Mucosa of stomach (tissue), 1 donor: ENCODE results near the gene SELENOF.
"Not testable (repeated sequence)": the region's sequence is repeated elsewhere in the genome, so short reads cannot be mapped to it uniquely, and the experiment has no call there.

Experiments used
- H3K27me3 ChIP-seq: one replicate; pipeline ENCODE4 v1.7.0; 2013; ENCODE audit warnings: mild to moderate bottlenecking, low read length; ENCODE audit not compliant: control insufficient read depth, insufficient read depth
- H3K36me3 ChIP-seq: one replicate; pipeline ENCODE4 v1.7.0; 2013; ENCODE audit warnings: low read length; ENCODE audit not compliant: control insufficient read depth, insufficient read depth
- H3K4me1 ChIP-seq: one replicate; pipeline ENCODE4 v1.7.0; 2013; ENCODE audit warnings: mild to moderate bottlenecking, low read length; ENCODE audit not compliant: control insufficient read depth, insufficient read depth
- H3K4me3 ChIP-seq: one replicate; pipeline ENCODE4 v1.7.0; 2013; ENCODE audit warnings: low read length
- H3K9ac ChIP-seq: one replicate; pipeline ENCODE4 v1.7.0; 2013; ENCODE audit warnings: mild to moderate bottlenecking, low read length, moderate library complexity
- H3K9me3 ChIP-seq: one replicate; pipeline ENCODE4 v1.7.0; 2013; ENCODE audit warnings: mild to moderate bottlenecking, low read length, moderate library complexity; ENCODE audit not compliant: control insufficient read depth
- donor health status: Pancreatic carcinoma.

Gene SELENOF

DNA sequence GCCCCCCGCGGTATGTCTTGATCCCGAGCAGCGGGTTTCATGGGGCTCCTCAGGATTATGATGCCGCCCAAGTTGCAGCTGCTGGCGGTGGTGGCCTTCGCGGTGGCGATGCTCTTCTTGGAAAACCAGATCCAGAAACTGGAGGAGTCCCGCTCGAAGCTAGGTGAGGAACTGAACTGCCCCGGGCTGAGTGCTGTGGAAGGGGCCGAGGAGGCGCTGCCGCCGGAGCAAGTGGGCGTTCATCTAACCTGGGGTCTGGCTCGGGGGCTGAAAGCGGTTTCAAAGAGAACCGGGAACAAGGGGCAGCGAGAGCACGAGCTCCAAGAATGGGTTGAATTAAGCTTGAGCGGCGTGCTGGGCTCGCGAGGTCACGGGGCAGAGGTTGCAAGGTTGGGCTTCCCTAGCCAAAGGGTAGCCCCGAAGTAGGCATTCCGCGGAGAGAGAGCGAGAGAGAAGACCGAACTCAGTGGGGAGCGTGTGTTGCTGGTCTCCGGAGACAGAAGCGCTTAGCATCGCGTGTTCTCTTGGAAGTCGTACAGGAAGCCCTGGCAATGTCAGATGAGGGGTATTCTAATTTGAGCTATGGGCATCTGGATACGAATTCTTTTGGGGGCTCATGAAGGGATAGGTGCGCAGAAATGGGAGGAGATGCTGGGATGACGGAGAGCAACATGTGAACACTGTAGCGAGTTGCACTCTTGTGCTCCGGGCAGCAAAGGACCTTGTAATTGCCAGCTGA lies 1.2 kb upstream of the SELENOF start:
- H3K4me3 ChIP-seq, result peak overlapping the region; percentile 81

DNA sequence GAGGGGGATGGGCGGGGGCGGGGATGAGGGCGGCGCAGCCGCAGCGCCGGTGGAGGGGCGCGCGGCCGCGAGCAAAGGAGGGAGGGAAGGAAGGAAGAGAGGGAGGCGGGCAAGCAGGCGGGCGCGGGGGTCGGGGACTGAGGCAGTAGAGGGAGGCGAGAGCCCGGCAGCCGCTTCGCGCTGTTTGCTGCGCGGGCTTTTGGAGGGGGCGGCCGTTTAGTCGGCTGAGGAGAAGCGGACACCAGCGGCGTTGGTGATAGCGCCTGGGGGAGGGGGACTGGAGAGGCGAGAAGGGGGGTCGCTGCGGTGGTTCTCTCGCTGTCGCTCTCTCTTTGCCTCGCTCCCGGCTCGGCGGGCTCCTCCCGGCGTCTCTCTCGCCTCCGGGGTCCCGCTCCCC lies 673 bp upstream of the SELENOF start, which contains the start of gene HS2ST1:
HS2ST1 (plus strand) TSS at position 35 of the 397 bp plus-strand sequence.
- peak within 1 kb of the TSS; percentile 81 for H3K4me3 ChIP-seq
- no peaks in the 10 kb centered on the region for H3K36me3 ChIP-seq
- H3K4me1 ChIP-seq, result peaks cover 9% of the 10 kb centered on the region
- no peaks in the 10 kb centered on the region for H3K9me3 ChIP-seq
- H3K9ac ChIP-seq, result peak within 1 kb of the TSS; percentile 83
- no peaks in the 10 kb centered on the region for H3K27me3 ChIP-seq

More for the DNA sequence above, 1.2 kb upstream of the SELENOF start:
- no peaks in the 10 kb centered on the region for H3K27me3 ChIP-seq
- H3K4me1 ChIP-seq, result peaks cover 9% of the 10 kb centered on the region
- no peaks in the 10 kb centered on the region for H3K9me3 ChIP-seq
- H3K9ac ChIP-seq, result peak overlapping the region; percentile 83
- H3K36me3 ChIP-seq, result no peaks in the 10 kb centered on the region

DNA sequence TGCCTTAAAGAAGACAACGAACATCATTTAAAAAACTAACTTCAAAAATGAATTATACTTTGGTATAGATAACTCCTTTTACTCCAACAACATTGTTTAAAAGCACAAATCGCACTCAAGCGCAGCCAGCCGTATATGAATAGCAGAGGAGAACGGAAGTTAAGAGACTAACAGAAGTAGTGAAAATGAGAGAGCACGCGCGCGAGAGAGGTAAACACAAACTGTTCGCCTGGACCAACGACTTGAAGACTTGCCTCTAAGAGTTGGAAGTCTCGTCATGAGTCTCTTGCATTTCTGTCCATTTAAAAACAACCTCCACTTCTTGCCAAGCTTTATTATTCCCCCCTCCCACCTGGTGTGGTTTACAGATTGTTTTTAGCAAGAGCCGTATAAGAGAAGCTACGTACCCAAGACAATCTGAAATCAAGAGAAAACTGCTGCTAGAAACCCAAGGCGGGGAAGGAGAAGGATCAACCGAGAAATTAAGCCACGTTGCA lies 479 bp downstream of the SELENOF start:
- Histone ChIP-seq H3K9ac (peak overlapping the region; percentile 77), H3K4me3 (peak overlapping the region; percentile 72), H3K27me3 (no peaks in the 10 kb centered on the region), H3K4me1 (peaks cover 9% of the 10 kb centered on the region), H3K9me3 (no peaks in the 10 kb centered on the region), H3K36me3 (no peaks in the 10 kb centered on the region)

- H3K27me3 ChIP-seq, result no peaks in the 10 kb centered on the region
- no peaks in the 10 kb centered on the region for H3K9me3 ChIP-seq
- H3K4me3 ChIP-seq, result no peak overlapping the region
- H3K9ac ChIP-seq, result peak overlapping the region; percentile 77
- H3K4me1 ChIP-seq, result peaks cover 9% of the 10 kb centered on the region
- no peaks in the 10 kb centered on the region for H3K36me3 ChIP-seq
Observed at GRCh38 chr1:86912281-86912900, 1.5 kb downstream of the SELENOF start.

DNA sequence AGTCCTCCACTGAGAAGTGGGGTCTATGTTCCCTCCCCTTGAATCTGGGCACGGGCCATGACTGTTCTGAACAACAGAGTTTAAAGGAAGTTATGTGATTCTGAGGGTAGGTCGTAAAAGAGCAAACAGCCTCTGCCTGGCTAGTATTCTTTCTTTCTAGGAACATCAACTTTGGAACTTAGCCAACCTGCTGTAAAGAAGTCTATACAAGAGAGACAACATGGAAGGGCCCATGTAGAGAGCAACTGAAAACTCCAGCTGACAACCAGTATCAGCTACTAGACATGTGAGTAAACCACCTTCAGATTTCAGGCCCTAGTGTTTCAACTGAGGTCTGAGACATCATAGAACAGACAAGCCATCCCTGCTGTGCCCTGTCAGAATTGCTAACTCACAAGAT lies 7.5 kb downstream of the SELENOF start:
- H3K9ac ChIP-seq, result no peak overlapping the region
- H3K36me3 ChIP-seq, result no peaks in the 10 kb centered on the region
- H3K4me1 ChIP-seq, result no peaks in the 10 kb centered on the region
- no peak overlapping the region for H3K4me3 ChIP-seq
- H3K9me3 ChIP-seq, result no peaks in the 10 kb centered on the region
- H3K27me3 ChIP-seq, result no peaks in the 10 kb centered on the region

- Histone ChIP-seq H3K27me3 (no peaks in the 10 kb centered on the region), H3K4me1 (no peaks in the 10 kb centered on the region), H3K9me3 (no peaks in the 10 kb centered on the region), H3K4me3 (no peak overlapping the region), H3K36me3 (no peaks in the 10 kb centered on the region), H3K9ac (no peak overlapping the region)
Observed at GRCh38 chr1:86905875-86906274, 8.1 kb downstream of the SELENOF start.

GRCh38 chr1:86899401-86899800 lies 14.5 kb downstream of the SELENOF start:
- H3K4me3 ChIP-seq, H3K36me3 ChIP-seq, H3K4me1 ChIP-seq, H3K9ac ChIP-seq, H3K9me3 ChIP-seq, H3K27me3 ChIP-seq: not testable (repeated sequence)

GRCh38 chr1:86888327-86888726 lies 25.6 kb downstream of the SELENOF start:
- Histone ChIP-seq H3K4me3 (no peak overlapping the region), H3K36me3 (no peaks in the 10 kb centered on the region), H3K9ac (no peak overlapping the region), H3K9me3 (no peaks in the 10 kb centered on the region), H3K27me3 (no peaks in the 10 kb centered on the region), H3K4me1 (no peaks in the 10 kb centered on the region)

DNA sequence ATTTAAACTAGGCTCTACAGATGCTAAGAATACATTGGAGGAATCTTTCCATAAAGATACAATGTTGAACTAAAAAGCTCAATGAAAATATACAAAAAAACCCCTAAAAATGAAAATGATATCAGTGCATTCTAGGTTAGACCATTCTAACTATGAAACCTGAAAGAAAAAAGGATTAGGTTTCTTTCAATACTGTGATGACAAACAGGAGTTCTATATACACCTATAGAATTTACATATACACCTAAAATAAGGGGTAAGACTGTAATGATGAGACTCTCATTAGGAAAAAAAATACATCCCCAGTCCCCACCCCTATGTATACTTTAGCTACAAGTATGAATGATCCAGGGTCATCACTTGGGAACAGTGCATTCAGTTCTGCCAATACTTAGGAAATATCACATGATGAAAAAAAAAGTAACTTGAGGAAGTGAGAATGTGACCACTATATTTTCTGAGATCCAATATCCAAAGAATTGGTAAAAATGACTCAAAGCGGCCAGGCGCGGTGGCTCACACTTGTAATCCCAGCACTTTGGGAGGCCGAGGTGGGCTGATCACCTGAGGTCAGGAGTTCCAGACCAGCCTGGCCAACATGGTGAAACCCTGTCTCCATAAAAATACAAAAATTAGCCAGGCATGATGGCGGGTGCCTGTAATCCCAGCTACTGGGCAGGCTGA lies 26.3 kb downstream of the SELENOF start:
- no peaks in the 10 kb centered on the region for H3K9me3 ChIP-seq
- H3K4me3 ChIP-seq, result no peak overlapping the region
- no peaks in the 10 kb centered on the region for H3K36me3 ChIP-seq
- H3K9ac ChIP-seq, result no peak overlapping the region
- H3K27me3 ChIP-seq, result no peaks in the 10 kb centered on the region
- no peaks in the 10 kb centered on the region for H3K4me1 ChIP-seq

GRCh38 chr1:86875722-86876121 lies 38.2 kb downstream of the SELENOF start:
- no peaks in the 10 kb centered on the region for H3K27me3 ChIP-seq
- no peaks in the 10 kb centered on the region for H3K9me3 ChIP-seq
- no peaks in the 10 kb centered on the region for H3K4me1 ChIP-seq

GRCh38 chr1:86872086-86872485 lies 41.8 kb downstream of the SELENOF start:
- H3K36me3 ChIP-seq, result no peaks in the 10 kb centered on the region
- no peak overlapping the region for H3K9ac ChIP-seq
- no peaks in the 10 kb centered on the region for H3K27me3 ChIP-seq
- H3K4me1 ChIP-seq, result no peaks in the 10 kb centered on the region
- H3K9me3 ChIP-seq, result no peaks in the 10 kb centered on the region
- H3K4me3 ChIP-seq, result no peak overlapping the region

More at GRCh38 chr1:86875722-86876121, 38.2 kb downstream of the SELENOF start:
- Histone ChIP-seq H3K4me3 (no peak overlapping the region), H3K36me3 (no peaks in the 10 kb centered on the region), H3K9ac (no peak overlapping the region)

DNA sequence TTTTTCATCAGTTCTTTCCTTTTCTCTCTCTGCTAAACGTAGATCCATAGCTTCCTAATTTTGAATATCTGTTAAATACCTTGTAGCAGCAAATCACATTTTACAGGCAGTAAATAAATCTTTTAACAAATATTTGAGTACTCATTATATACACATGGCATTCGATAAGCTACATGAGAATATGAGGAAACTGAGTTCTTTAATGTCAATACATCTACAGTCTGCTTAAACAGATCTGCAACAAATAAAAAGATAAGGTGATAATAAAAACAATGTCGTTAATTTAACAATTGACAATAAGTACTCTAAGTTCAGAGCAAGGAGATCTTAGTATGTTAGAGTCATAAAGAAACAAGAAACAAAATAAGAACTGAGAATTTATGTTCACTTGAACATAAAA lies 42.9 kb downstream of the SELENOF start:
- H3K27me3 ChIP-seq, result no peaks in the 10 kb centered on the region
- H3K9me3 ChIP-seq, result no peaks in the 10 kb centered on the region
- no peak overlapping the region for H3K9ac ChIP-seq
- H3K36me3 ChIP-seq, result no peaks in the 10 kb centered on the region
- no peak overlapping the region for H3K4me3 ChIP-seq
- H3K4me1 ChIP-seq, result no peaks in the 10 kb centered on the region
